Thymus (tissue), 11 donors: ENCODE data around the gene CCDC34. TPM values are rescaled to one million over a fixed set of nuclear protein-coding genes. Genes with fewer than 3 reads are reported as not detected.
A peak's percentile ranks its signal among the peaks of the same experiment; 100 is the strongest.

Experiments
- DNase-seq, 9 donors: peaks; one replicate each; pipeline ENCODE4 v3.0.0-alpha.2; 2013; ENCODE audit warnings: low spot score in 9 of 9, low read depth in 6 of 9, missing footprints in 1 of 9
- H3K27ac ChIP-seq, 2 donors: one replicate each; pipeline ENCODE4 v1.5.1; 2013; ENCODE audit warnings: control low read depth in 1 of 2, low read depth in 1 of 2, low read length in 1 of 2, mild to moderate bottlenecking in 1 of 2, moderate library complexity in 1 of 2
- H3K27me3 ChIP-seq, 2 donors: one replicate each; pipeline ENCODE4 v1.5.1; 2013; ENCODE audit warnings: low read length in 1 of 2; ENCODE audit not compliant: control insufficient read depth in 2 of 2, insufficient read depth in 1 of 2
- H3K36me3 ChIP-seq, 2 donors: one replicate each; pipeline ENCODE4 v1.5.1; 2013; ENCODE audit warnings: low read length in 1 of 2, mild to moderate bottlenecking in 1 of 2, moderate library complexity in 1 of 2; ENCODE audit not compliant: control insufficient read depth in 2 of 2, insufficient read depth in 2 of 2
- H3K4me1 ChIP-seq, 2 donors: one replicate each; pipeline ENCODE4 v1.5.1; 2013; ENCODE audit warnings: low read length in 2 of 2; ENCODE audit not compliant: control insufficient read depth in 2 of 2, insufficient read depth in 2 of 2
- H3K4me3 ChIP-seq, 2 donors: one replicate each; pipeline ENCODE4 v1.5.1; 2013; ENCODE audit warnings: low read length in 2 of 2, control low read depth in 1 of 2, mild to moderate bottlenecking in 1 of 2
- H3K9me3 ChIP-seq, 2 donors: one replicate each; pipeline ENCODE4 v1.5.1; 2013; ENCODE audit warnings: low read length in 1 of 2, mild to moderate bottlenecking in 1 of 2; ENCODE audit not compliant: control insufficient read depth in 2 of 2, insufficient read depth in 1 of 2
- WGBS: extraction: QIAGEN DNeasy Blood & Tissue Kit; methylation state at CpG from one replicate; pipeline ENCODE4 v1.1.7; 2013; 5-methylcytosine and 5-hydroxymethylcytosine counted together
- polyA plus RNA-seq: library from polyadenylated mRNA; stranded (reverse); fragments of 200-250 nt; gene quantifications from one replicate; pipeline ENCODE4 v1.2.3, GENCODE V29; 2013
- total RNA-seq: library from RNA; stranded (reverse); fragments of 120-200 nt; gene quantifications from one replicate; pipeline ENCODE4 v1.2.4, GENCODE V29; 2013
- donor health status: healthy.

CCDC34 gene
- total and polyA plus RNA-seq, 2 donors = 6.6 to 17.2 TPM

DNA sequence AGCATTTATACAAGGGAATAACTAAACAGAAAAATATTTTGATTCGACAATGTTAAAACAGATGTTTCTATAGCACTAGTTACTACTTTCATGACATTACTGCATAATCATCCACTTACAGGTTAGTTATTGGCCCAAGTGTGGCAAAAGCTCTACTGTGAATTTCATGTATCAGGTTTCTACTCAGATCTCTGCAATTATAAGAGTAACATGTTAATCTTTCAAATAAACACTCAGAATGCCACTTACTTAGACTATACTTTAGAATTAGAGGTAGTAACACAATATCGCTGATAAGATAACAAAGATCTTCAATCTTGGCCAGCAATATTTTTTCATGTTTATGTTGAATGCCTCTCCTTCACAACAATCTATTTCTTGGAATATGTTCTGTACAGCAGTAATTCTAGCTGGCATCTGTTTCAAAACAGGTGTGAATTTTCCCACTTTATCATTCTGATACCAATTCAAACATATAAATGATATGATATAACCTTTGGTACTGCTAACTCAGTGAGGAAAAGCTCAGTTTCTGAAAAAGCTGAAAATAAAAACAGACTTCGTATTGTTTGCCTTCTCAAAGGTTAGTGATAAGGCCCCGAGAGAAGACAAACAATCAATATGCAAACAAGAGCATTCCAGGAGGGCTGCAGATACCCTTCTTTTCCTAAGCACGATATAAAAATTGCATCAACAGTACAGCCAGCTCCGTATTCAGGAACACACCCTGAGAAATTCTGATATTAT is 11.0 kb upstream of the CCDC34 start:
- Histone ChIP-seq H3K9me3 (no peaks in the 10 kb centered on the region), H3K27ac (no peak overlapping the region), H3K36me3 (no peaks in the 10 kb centered on the region), H3K27me3 (no peaks in the 10 kb centered on the region), H3K4me1 (no peaks in the 10 kb centered on the region), H3K4me3 (no peak overlapping the region)
- WGBS = 88% methylated on average over 6 of the region's 6 CpGs
- DNase-seq = no peak

DNA sequence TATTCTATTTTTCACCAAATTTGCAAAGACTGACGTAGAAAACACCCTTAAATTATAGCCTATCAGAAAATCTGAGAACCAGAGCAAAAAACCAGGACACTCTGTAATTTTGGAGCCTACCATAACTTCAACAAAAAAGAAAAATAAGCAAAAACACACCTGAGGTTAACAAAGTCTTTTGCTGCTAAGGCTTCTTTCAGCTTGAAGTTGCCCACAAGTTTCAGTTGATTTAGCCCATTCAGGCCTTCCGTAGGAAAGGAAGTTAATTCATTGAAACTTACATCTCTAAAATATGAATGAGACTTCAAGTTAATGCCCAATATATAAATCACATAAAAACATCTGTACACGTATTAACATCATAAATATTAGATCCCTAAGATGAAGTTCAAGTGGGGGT is 10.4 kb upstream of the CCDC34 start:
- Histone ChIP-seq H3K4me1 (no peaks in the 10 kb centered on the region), H3K27me3 (no peaks in the 10 kb centered on the region), H3K27ac (no peak overlapping the region), H3K9me3 (no peaks in the 10 kb centered on the region), H3K4me3 (no peak overlapping the region), H3K36me3 (no peaks in the 10 kb centered on the region)
- 90% methylated on average over 3 of the region's 3 CpGs for WGBS
- no peak for DNase-seq

DNA sequence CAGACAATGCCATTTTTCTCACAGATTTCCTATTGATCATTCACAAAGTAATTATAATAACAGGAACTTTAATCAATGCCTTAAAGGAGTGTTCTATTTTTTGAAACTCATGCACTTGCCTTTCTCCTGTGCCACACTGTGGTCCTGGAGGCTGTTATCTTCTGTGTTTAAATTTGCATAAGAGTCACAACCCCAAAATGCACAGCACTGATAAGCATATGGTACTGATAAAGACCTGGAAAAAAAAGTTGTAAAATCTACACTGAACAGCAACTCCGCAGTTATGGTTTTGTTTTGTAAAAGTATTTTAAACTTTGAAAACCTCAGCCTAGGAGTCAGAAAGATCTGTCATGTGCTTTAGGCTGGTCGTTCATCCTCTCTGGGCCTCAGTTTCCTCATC is 9.1 kb upstream of the CCDC34 start:
- H3K27me3 ChIP-seq = no peaks in the 10 kb centered on the region
- DNase-seq = no peak
- 93% methylated on average over 2 of the region's 2 CpGs for WGBS
- no peaks in the 10 kb centered on the region for H3K9me3 ChIP-seq
- H3K4me1 ChIP-seq = no peaks in the 10 kb centered on the region
- H3K4me3 ChIP-seq = no peak overlapping the region
- no peaks in the 10 kb centered on the region for H3K36me3 ChIP-seq
- no peak overlapping the region for H3K27ac ChIP-seq

DNA sequence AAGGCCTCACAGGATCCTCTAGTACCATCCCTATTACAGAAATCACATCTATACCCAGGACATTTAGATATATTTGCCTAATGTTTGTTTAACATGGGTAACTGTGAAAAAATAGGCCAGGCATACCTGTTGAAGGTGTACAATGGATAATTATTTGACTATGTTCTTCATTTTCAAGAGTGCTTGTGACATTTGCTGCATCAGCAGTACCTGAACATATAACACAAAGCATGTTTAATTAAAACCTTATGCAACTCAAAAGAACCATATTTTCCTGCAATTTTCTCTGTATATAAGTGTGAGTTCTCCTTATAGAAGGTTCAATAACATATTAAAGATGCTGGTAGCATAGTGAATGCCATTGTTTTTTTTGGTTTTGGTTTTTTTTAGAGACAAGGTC is 8.5 kb upstream of the CCDC34 start:
- no peaks in the 10 kb centered on the region for H3K4me1 ChIP-seq
- no peak for DNase-seq
- H3K4me3 ChIP-seq = no peak overlapping the region
- H3K27me3 ChIP-seq = no peaks in the 10 kb centered on the region
- no peak overlapping the region for H3K27ac ChIP-seq
- no peaks in the 10 kb centered on the region for H3K36me3 ChIP-seq
- H3K9me3 ChIP-seq = no peaks in the 10 kb centered on the region

GRCh38 chr11:27370374-27370773 is 7.4 kb upstream of the CCDC34 start:
- Histone ChIP-seq H3K27me3 (no peaks in the 10 kb centered on the region), H3K9me3 (no peaks in the 10 kb centered on the region), H3K27ac (no peak overlapping the region), H3K4me1 (no peaks in the 10 kb centered on the region), H3K4me3 (no peak overlapping the region), H3K36me3 (no peaks in the 10 kb centered on the region)
- DNase-seq = no peak
- 92% methylated on average over 2 of the region's 2 CpGs for WGBS

DNA sequence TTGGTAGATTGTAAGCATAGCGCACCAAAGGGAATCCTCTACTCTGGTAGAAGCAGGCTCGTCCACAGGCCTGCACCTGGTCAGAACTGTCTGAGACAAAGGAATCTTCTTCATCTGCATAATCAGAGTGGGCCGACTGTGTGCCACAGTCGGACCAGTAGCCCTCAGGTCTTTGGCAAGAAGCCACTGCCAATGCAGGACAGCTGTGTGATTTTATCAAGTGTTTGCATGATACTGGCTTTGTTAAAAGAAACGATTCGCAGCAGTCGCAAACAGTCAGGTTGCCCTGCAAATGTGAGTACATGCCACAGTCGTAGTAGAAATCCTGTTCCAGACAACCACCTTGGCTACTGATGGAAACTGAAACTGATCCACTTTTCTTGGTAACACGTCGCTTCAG is 4.9 kb upstream of the CCDC34 start:
- H3K4me3 ChIP-seq = no peak overlapping the region
- 95% methylated on average over 10 of the region's 10 CpGs for WGBS
- no peak for DNase-seq
- H3K36me3 ChIP-seq = no peaks in the 10 kb centered on the region
- H3K27ac ChIP-seq = no peak overlapping the region
- H3K4me1 ChIP-seq = peaks cover 0 to 3% of the 10 kb centered on the region in 2 donors
- no peaks in the 10 kb centered on the region for H3K27me3 ChIP-seq
- no peaks in the 10 kb centered on the region for H3K9me3 ChIP-seq

GRCh38 chr11:27363576-27364117 is 632 bp upstream of the CCDC34 start:
- no peaks in the 10 kb centered on the region for H3K9me3 ChIP-seq
- WGBS = 41% methylated on average over 13 of the region's 13 CpGs
- no peaks in the 10 kb centered on the region for H3K27me3 ChIP-seq
- H3K27ac ChIP-seq = peak overlapping the region; percentile 4 to 8
- H3K4me3 ChIP-seq = peak overlapping the region; percentile 71 to 74
- no peaks in the 10 kb centered on the region for H3K36me3 ChIP-seq
- H3K4me1 ChIP-seq = peaks cover 3 to 7% of the 10 kb centered on the region in 2 donors
- no peak for DNase-seq

- H3K4me1 ChIP-seq = peaks cover 3 to 7% of the 10 kb centered on the region in 2 donors
- 94% methylated on average over 8 of the region's 8 CpGs for WGBS
- no peaks in the 10 kb centered on the region for H3K27me3 ChIP-seq
- no peak for DNase-seq
- no peaks in the 10 kb centered on the region for H3K9me3 ChIP-seq
- H3K4me3 ChIP-seq = peak overlapping the region; percentile 71 to 74
- no peaks in the 10 kb centered on the region for H3K36me3 ChIP-seq
- H3K27ac ChIP-seq = no peak overlapping the region
Observed at GRCh38 chr11:27361649-27362431, 1.2 kb downstream of the CCDC34 start.

DNA sequence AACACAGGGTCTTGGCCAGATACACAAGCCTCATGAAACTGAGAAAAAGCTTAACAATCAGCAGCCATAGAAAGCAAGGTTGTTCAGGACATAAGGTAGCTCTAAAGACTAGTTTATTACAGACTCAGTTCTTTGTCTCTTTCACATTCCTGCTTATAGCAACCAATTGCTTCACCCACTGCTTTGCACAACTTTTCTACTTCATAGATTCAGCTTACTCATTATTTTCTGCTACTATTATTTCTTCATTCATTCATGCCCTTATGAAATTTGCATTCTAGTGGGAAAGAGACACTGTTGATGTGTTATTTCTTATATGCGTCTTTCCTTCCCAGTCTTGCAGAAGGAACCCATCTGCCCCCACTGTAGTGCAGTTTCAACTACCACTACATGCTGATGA is 4.7 kb downstream of the CCDC34 start:
- Histone ChIP-seq H3K27ac (no peak overlapping the region), H3K4me3 (no peak overlapping the region), H3K4me1 (peaks cover 0 to 7% of the 10 kb centered on the region in 2 donors)

More for the DNA sequence above, 4.7 kb downstream of the CCDC34 start:
- no peak for DNase-seq
- no peaks in the 10 kb centered on the region for H3K9me3 ChIP-seq
- 100% methylated on average over 1 of the region's 1 CpG for WGBS
- no peaks in the 10 kb centered on the region for H3K36me3 ChIP-seq
- H3K27me3 ChIP-seq = no peaks in the 10 kb centered on the region
